K562 (cell line): Measurements from ENCODE around the gene OR52I1.

Experiments
- ARID1B ChIP-seq: fragments of 450-650 bp; IDR thresholded peaks from 2 replicates; pipeline ENCODE4 v1.6.1; 2016; ENCODE audit warnings: antibody characterized with exemption, mild to moderate bottlenecking, inconsistent platforms
- ARID3A ChIP-seq: IDR thresholded peaks from 2 replicates; pipeline ENCODE4 v1.6.1; 2012; ENCODE audit warnings: low read depth, low read length, improper control_type of control experiment, borderline replicate concordance
- CBX5 ChIP-seq: IDR thresholded peaks from 2 replicates; pipeline ENCODE4 v1.6.1; 2014; ENCODE audit warnings: low read depth, borderline replicate concordance
- CTBP1 ChIP-seq: fragments of 450-650 bp; IDR thresholded peaks from 2 replicates; pipeline ENCODE4 v1.6.1; 2016; ENCODE audit warnings: borderline replicate concordance
- NR2C2 ChIP-seq, 2 experiments: fragments of 200-800 bp in 1 of 2; sonication (Bioruptor generic) in 1 of 2; sonication (generic) in 1 of 2; formaldehyde crosslinking in 1 of 2; IDR thresholded peaks; 2 replicates each; pipeline versions ENCODE4 v1.6.1 to v1.8.0; 2016 to 2022; ENCODE audit warnings: mild to moderate bottlenecking in 1 of 2, missing compliant biosample characterization in 1 of 2, missing genetic modification characterization in 1 of 2, missing genetic modification reagents in 1 of 2
- TEAD4 ChIP-seq, 2 experiments: sonication (generic) in 1 of 2; formaldehyde crosslinking in 1 of 2; IDR thresholded peaks; 2 replicates each; pipeline versions ENCODE4 v1.6.1 to v1.8.0; 2012 to 2022; ENCODE audit warnings: borderline replicate concordance in 1 of 2, inconsistent platforms in 1 of 2, low read length in 1 of 2, mild to moderate bottlenecking in 1 of 2, missing genetic modification reagents in 1 of 2
- TRIM28 ChIP-seq: fragments of 450-650 bp; IDR thresholded peaks from 2 replicates; pipeline ENCODE4 v1.6.1; 2017

GRCh38 chr11:4578624-4579023 is 15.2 kb upstream of the OR52I1 start:
- TF ChIP-seq CTBP1 (no peak), ARID1B (no peak), CBX5 (no peak), NR2C2 (CRISPR knock-in tag; IDR thresholded peaks at IDR 0.05) (no peak), NR2C2 (tag; IDR thresholded peaks at IDR 0.05) (no peak), ARID3A (no peak), TEAD4 (IDR thresholded peaks at IDR 0.05; ENCODE audit: low read length) (no peak), TEAD4 (CRISPR knock-in tag; IDR thresholded peaks at IDR 0.05; ENCODE audit: borderline replicate concordance) (no peak), TRIM28 (no peak)
